Endothelial cell of umbilical vein (primary cell): ENCODE data around the gene ATOSA. TPM values are rescaled to one million over a fixed set of nuclear protein-coding genes. Genes with fewer than 3 reads are reported as not detected.

Experiments
- BruUV-seq: library from RNA; stranded (reverse); fragments of 400-500 nt; replicated peaks from 2 replicates; lab custom pipeline; 2021; lab: Mats Ljungman, UMichigan
- CTCF ChIA-PET: fragments of 300-600, 350-600 bp; sonication (Branson Sonifier 250); formaldehyde crosslinking; loops from one replicate; lab custom pipeline; 2021; ENCODE audit warnings: antibody characterized with exemption, inconsistent platforms; lab: Charles Lee
- POLR2A ChIA-PET: fragments of 300-600, 350-600 bp; sonication (Branson Sonifier 250); formaldehyde crosslinking; loops from one replicate; lab custom pipeline; 2021; ENCODE audit warnings: antibody characterized with exemption, inconsistent platforms; lab: Charles Lee
- DNase-seq: peaks from one replicate; pipeline ENCODE4 v3.0.0-alpha.2; 2011; ENCODE audit warnings: low read depth, low spot score
- FAIRE-seq: peaks from 2 replicates; lab custom pipeline; 2011; peaks lifted over from hg19 to GRCh38; lab: Jason Lieb, UNC
- H2AFZ ChIP-seq: 2 replicates; pipeline ENCODE4 v1.6.0; 2012; ENCODE audit warnings: low read depth, low read length, control low read depth, inconsistent platforms
- H3K27ac ChIP-seq: 2 replicates; pipeline ENCODE4 v1.5.1; 2011; ENCODE audit warnings: low read depth, mild to moderate bottlenecking, control low read depth, low read length, moderate library complexity; ENCODE audit not compliant: insufficient read depth
- H3K27me3 ChIP-seq, 2 experiments: 2 replicates each; pipeline versions ENCODE4 v1.6.0 to v1.6.1; 2011; ENCODE audit warnings: low read length in 2 of 2, mixed read lengths in 1 of 2; ENCODE audit not compliant: control insufficient read depth in 2 of 2, insufficient read depth in 2 of 2
- H3K36me3 ChIP-seq, 2 experiments: 2 replicates in 1 of 2; 3 replicates in 1 of 2; pipeline ENCODE4 v1.5.1; 2011; ENCODE audit warnings: low read length in 2 of 2, mild to moderate bottlenecking in 1 of 2, moderate library complexity in 1 of 2; ENCODE audit not compliant: control insufficient read depth in 2 of 2, insufficient read depth in 2 of 2; ENCODE audit errors: extremely low read depth in 1 of 2
- H3K4me1 ChIP-seq: 3 replicates; pipeline ENCODE4 v1.5.1; 2011; ENCODE audit warnings: mild to moderate bottlenecking, low read length; ENCODE audit not compliant: control insufficient read depth, insufficient read depth; ENCODE audit errors: extremely low read depth
- H3K4me2 ChIP-seq: 2 replicates; pipeline ENCODE4 v1.6.1; 2011; ENCODE audit warnings: low read length, control low read depth, mixed read lengths; ENCODE audit not compliant: insufficient read depth
- H3K4me3 ChIP-seq, 3 experiments: fragments of 200-600 bp in 1 of 3; sonication (generic), shearing (Covaris generic) in 1 of 3; replicated peaks in 1 of 3; 2 replicates each; pipeline ENCODE4 v1.5.1; 2011 to 2016; ENCODE audit warnings: control low read depth in 3 of 3, low read length in 3 of 3, mild to moderate bottlenecking in 2 of 3, inconsistent platforms in 1 of 3, low read depth in 1 of 3, moderate library complexity in 1 of 3; ENCODE audit not compliant: insufficient read depth in 1 of 3
- H3K79me2 ChIP-seq: 2 replicates; pipeline ENCODE4 v1.6.0; 2012; ENCODE audit warnings: low read length, inconsistent platforms; ENCODE audit not compliant: control insufficient read depth, insufficient read depth
- H3K9ac ChIP-seq: replicated peaks from 2 replicates; pipeline ENCODE3; 2011; ENCODE audit warnings: low read length, control low read depth; ENCODE audit not compliant: insufficient read depth; ENCODE audit errors: extremely low read depth
- H3K9me1 ChIP-seq: replicated peaks from 3 replicates; pipeline ENCODE4 v1.6.0; 2011; ENCODE audit warnings: mild to moderate bottlenecking, low read length; ENCODE audit not compliant: control insufficient read depth, insufficient read depth; ENCODE audit errors: extremely low read depth
- H3K9me3 ChIP-seq: replicated peaks from 2 replicates; pipeline ENCODE4 v1.5.1; 2012; ENCODE audit warnings: low read length, inconsistent platforms; ENCODE audit not compliant: control insufficient read depth, insufficient read depth
- H4K20me1 ChIP-seq: replicated peaks from 2 replicates; pipeline ENCODE3; 2011; ENCODE audit warnings: mild to moderate bottlenecking, low read length; ENCODE audit not compliant: control insufficient read depth, insufficient read depth; ENCODE audit errors: extremely low read depth
- CTCF ChIP-seq, 2 donors: IDR thresholded peaks; 1 replicate in 1 of 2; 2 replicates in 1 of 2; pipeline ENCODE4 v1.5.1; 2011; ENCODE audit warnings: low read length in 2 of 2, mild to moderate bottlenecking in 2 of 2, moderate library complexity in 2 of 2, control low read depth in 1 of 2, inconsistent platforms in 1 of 2, low read depth in 1 of 2; ENCODE audit not compliant: insufficient read depth in 1 of 2; ENCODE audit errors: extremely low read depth in 1 of 2
- EZH2 ChIP-seq: IDR thresholded peaks from 2 replicates; pipeline ENCODE4 v1.6.1; 2012; ENCODE audit warnings: borderline replicate concordance, low read depth, mild to moderate bottlenecking, moderate library complexity, low read length, inconsistent platforms; ENCODE audit not compliant: severe bottlenecking
- FOS ChIP-seq: IDR thresholded peaks from 2 replicates; pipeline ENCODE4 v1.6.1; 2011; ENCODE audit warnings: mild to moderate bottlenecking, low read length, moderate library complexity, borderline replicate concordance; ENCODE audit not compliant: insufficient read depth
- GATA2 ChIP-seq: IDR thresholded peaks from 2 replicates; pipeline ENCODE4 v1.7.0; 2011; ENCODE audit warnings: low read depth, mild to moderate bottlenecking, moderate library complexity, mixed read lengths, low read length; ENCODE audit not compliant: insufficient read length, insufficient read depth
- JUN ChIP-seq: IDR thresholded peaks from 2 replicates; pipeline ENCODE4 v1.6.1; 2011; ENCODE audit warnings: borderline replicate concordance, low read depth; ENCODE audit not compliant: insufficient read length, insufficient read depth
- MYC ChIP-seq: IDR thresholded peaks from one replicate; pipeline ENCODE4 v1.6.1; 2011; ENCODE audit warnings: mild to moderate bottlenecking, low read depth, low read length
- POLR2AphosphoS5 ChIP-seq: IDR thresholded peaks from 2 replicates; pipeline ENCODE4 v1.6.1; 2012; ENCODE audit warnings: low read depth, mild to moderate bottlenecking, control low read depth, low read length, moderate library complexity; ENCODE audit not compliant: insufficient read depth
- dilution Hi-C: fragments of 300-500 bp; cut with MboI; formaldehyde crosslinking; loops from one replicate; pipeline ENCODE4 v1.15.0; 2019; ENCODE audit warnings: low sequenced_read_pairs; ENCODE audit not compliant: extremely low pct_ligation_motif_present
- intact Hi-C: fragments of 100-400 bp; cut with micrococcal nuclease; formaldehyde crosslinking; loops from one replicate; pipeline ENCODE4 v1.10.0; 2022
- polyA plus RNA-seq, 4 experiments: library from polyadenylated mRNA; depleted of rRNA in 3 of 4; stranded (reverse) in 3 of 4; unstranded in 1 of 4; fragments of >200 nt; gene quantifications; 2 replicates each; pipeline versions ENCODE4 v1.2.1 to v1.2.3, GENCODE V29; 2011 to 2012; ENCODE audit warnings: missing spikeins in 1 of 4
- total RNA-seq: library from RNA; stranded (reverse); gene quantifications from 2 replicates; pipeline ENCODE4 v1.2.3, GENCODE V29; 2021
- TF ChIP-seq, protein P1 (sequence below): IDR thresholded peaks from 2 replicates; pipeline ENCODE4 v1.6.1; 2011; ENCODE audit not compliant: insufficient read depth, insufficient read length

Gene ATOSA
- total and polyA plus RNA-seq, 2 donors (not counting 3 experiments of a cell fraction or from before 2014, with no cell fraction given) = 19.4 to 41.1 TPM

DNA sequence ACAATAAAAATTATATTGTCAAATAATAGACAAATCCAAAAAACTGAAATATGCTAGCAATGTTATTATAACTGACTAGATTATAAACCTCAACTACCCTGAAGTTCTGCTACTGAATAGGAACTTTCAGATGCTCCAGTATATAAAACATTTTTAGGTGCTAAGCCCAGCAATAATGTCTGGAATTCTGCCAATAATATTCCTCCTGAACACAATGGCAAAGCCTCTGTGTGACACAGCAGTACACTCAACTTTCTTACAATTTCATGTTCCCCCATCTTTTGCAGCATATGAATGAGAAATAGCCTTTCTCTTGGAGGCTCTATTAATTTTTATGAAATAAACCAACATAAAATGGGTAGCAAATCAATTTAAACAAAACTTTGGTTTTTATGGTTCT is 29.5 kb downstream of the ATOSA start:
- no peak overlapping the region for H3K4me2 ChIP-seq
- FAIRE-seq = no peak
- ChIA-PET POLR2A (no interaction called here), CTCF (interaction anchor here (0.7 kb wide), 1 partner anchor 29 kb away, joined by 3 read pairs; the partner anchor contains the start of gene ATOSA)
- H3K4me1 ChIP-seq = peaks cover 29% of the 10 kb centered on the region
- H4K20me1 ChIP-seq = no peaks in the 10 kb centered on the region
- H3K27me3 ChIP-seq = no peaks in the 10 kb centered on the region
- no peaks in the 10 kb centered on the region for H3K9me1 ChIP-seq
- H3K9ac ChIP-seq = no peak overlapping the region
- H3K79me2 ChIP-seq = no peaks in the 10 kb centered on the region
- H3K36me3 ChIP-seq = peaks cover 2 to 3% of the 10 kb centered on the region in 2 experiments
- TF ChIP-seq, protein P1, sequence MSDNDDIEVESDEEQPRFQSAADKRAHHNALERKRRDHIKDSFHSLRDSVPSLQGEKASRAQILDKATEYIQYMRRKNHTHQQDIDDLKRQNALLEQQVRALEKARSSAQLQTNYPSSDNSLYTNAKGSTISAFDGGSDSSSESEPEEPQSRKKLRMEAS = no peak
- no peak for TF ChIP-seq GATA2
- TF ChIP-seq POLR2AphosphoS5 = no peak
- no peak for TF ChIP-seq CTCF (IDR thresholded peaks at IDR 0.05; ENCODE audit: extremely low read depth in 1 of 2, insufficient read depth in 1 of 2, low read depth in 1 of 2, low read length in 2 of 2)
- TF ChIP-seq JUN = no peak
- TF ChIP-seq FOS = no peak
- TF ChIP-seq MYC = no peak
- no peak for TF ChIP-seq EZH2
- H2AFZ ChIP-seq = no peak overlapping the region
- dilution Hi-C loops (no loop called here), intact Hi-C loops (no loop called here)
- no peak overlapping the region for H3K4me3 ChIP-seq
- no peaks in the 10 kb centered on the region for H3K9me3 ChIP-seq
- H3K27ac ChIP-seq = no peak overlapping the region
- DNase-seq = peak; percentile 64
- BruUV-seq = no TSS peak
